Suprapubic skin (tissue), 4 donors: ENCODE measurements around the gene THAP9.

Experiments
- EP300 ChIP-seq: sonication (generic); formaldehyde crosslinking; IDR thresholded peaks from one replicate; pipeline ENCODE4 v1.6.1; 2017; ENCODE audit warnings: antibody characterized with exemption
- POLR2A ChIP-seq, 2 donors: fragments of 450-650 bp; IDR thresholded peaks; one replicate each; pipeline ENCODE4 v1.6.1; 2017; ENCODE audit warnings: antibody characterized with exemption in 2 of 2, mild to moderate bottlenecking in 2 of 2, moderate library complexity in 2 of 2
- POLR2AphosphoS5 ChIP-seq, 3 donors: sonication (generic); formaldehyde crosslinking; IDR thresholded peaks; one replicate each; pipeline ENCODE4 v1.6.1; 2017; ENCODE audit warnings: antibody characterized with exemption in 3 of 3
- TF ChIP-seq, protein P1 (sequence below), 2 donors: fragments of 200-600 bp in 1 of 2; fragments of 450-650 bp in 1 of 2; sonication (generic) in 1 of 2; IDR thresholded peaks; one replicate each; pipeline ENCODE4 v1.5.1; 2016 to 2019; ENCODE audit warnings: antibody characterized with exemption in 2 of 2, mild to moderate bottlenecking in 1 of 2, moderate library complexity in 1 of 2

DNA sequence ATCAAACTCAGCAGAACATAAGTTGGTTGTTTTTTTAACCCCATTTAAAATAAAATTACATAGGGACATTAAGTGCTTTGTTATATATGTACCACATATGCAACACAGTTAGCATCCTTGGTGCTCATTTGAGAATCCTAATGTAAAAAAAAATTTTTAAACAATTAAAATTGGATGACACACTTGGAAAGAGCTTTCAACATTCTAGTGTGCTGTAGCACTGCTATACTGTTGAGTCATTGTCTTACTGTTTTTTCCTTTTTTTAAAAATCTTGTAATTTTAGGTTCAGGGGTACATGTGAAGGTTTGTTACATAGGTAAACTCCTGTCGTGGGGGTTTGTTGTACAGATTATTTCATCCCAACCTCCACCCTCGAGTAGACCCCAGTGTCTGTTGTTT lies 12.8 kb downstream of the THAP9 start:
- TF ChIP-seq, protein P1, sequence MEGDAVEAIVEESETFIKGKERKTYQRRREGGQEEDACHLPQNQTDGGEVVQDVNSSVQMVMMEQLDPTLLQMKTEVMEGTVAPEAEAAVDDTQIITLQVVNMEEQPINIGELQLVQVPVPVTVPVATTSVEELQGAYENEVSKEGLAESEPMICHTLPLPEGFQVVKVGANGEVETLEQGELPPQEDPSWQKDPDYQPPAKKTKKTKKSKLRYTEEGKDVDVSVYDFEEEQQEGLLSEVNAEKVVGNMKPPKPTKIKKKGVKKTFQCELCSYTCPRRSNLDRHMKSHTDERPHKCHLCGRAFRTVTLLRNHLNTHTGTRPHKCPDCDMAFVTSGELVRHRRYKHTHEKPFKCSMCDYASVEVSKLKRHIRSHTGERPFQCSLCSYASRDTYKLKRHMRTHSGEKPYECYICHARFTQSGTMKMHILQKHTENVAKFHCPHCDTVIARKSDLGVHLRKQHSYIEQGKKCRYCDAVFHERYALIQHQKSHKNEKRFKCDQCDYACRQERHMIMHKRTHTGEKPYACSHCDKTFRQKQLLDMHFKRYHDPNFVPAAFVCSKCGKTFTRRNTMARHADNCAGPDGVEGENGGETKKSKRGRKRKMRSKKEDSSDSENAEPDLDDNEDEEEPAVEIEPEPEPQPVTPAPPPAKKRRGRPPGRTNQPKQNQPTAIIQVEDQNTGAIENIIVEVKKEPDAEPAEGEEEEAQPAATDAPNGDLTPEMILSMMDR (IDR thresholded peaks at IDR 0.05): no peak
- TF ChIP-seq POLR2AphosphoS5 (IDR thresholded peaks at IDR 0.05): no peak
- TF ChIP-seq POLR2A (IDR thresholded peaks at IDR 0.05): no peak
- TF ChIP-seq EP300: no peak
